GM19395 (cell line): ENCODE results near the gene KLHL29.
"Not testable (repeated sequence)": the region's sequence is repeated elsewhere in the genome, so short reads cannot be mapped to it uniquely, and the experiment has no call there.

ENCODE experiments used
- ATAC-seq: cut with Tn5 transposase; IDR thresholded peaks from one replicate; pipeline ENCODE4 v1.9.1; 2021; ENCODE audit warnings: mild to moderate bottlenecking, moderate library complexity; ENCODE audit not compliant: unreplicated experiment

KLHL29 gene

GRCh38 chr2:23384551-23385343, at the start of gene KLHL29:
Gene KLHL29, plus strand, starts transcription at chr2:23385179. Its CDS starts 177,018 bp downstream, at chr2:23562197.
- peak; percentile 46 for ATAC-seq

GRCh38 chr2:23335550-23335949, 49.4 kb upstream of the KLHL29 start:
- no peak for ATAC-seq

- ATAC-seq: no peak
Observed at GRCh38 chr2:23342075-23342474, 42.9 kb upstream of the KLHL29 start.

- peak; percentile 67 for ATAC-seq
Observed at GRCh38 chr2:23346029-23346428, 39.0 kb upstream of the KLHL29 start.

GRCh38 chr2:23346781-23347180, 38.2 kb upstream of the KLHL29 start:
- no peak for ATAC-seq

GRCh38 chr2:23347471-23348092, 37.4 kb upstream of the KLHL29 start:
- no peak for ATAC-seq

- not testable (repeated sequence) for ATAC-seq
Observed at GRCh38 chr2:23348093-23348481, 36.9 kb upstream of the KLHL29 start.

GRCh38 chr2:23349508-23349907, 35.5 kb upstream of the KLHL29 start:
- ATAC-seq: no peak

- no peak for ATAC-seq
Observed at GRCh38 chr2:23350041-23350791, 34.8 kb upstream of the KLHL29 start.

- no peak for ATAC-seq
Observed at GRCh38 chr2:23350792-23351355, 34.1 kb upstream of the KLHL29 start.

GRCh38 chr2:23351388-23352141, 33.4 kb upstream of the KLHL29 start:
- ATAC-seq: peak; percentile 96

- ATAC-seq: peak; percentile 76
Observed at GRCh38 chr2:23354554-23354953, 30.4 kb upstream of the KLHL29 start.

GRCh38 chr2:23355001-23355400, 30.0 kb upstream of the KLHL29 start:
- no peak for ATAC-seq

GRCh38 chr2:23356711-23357110, 28.3 kb upstream of the KLHL29 start:
- ATAC-seq: no peak

- no peak for ATAC-seq
Observed at GRCh38 chr2:23359631-23360567, 25.1 kb upstream of the KLHL29 start.

GRCh38 chr2:23360571-23361125, 24.3 kb upstream of the KLHL29 start:
- ATAC-seq: no peak

- ATAC-seq: no peak
Observed at GRCh38 chr2:23361152-23361551, 23.8 kb upstream of the KLHL29 start.

GRCh38 chr2:23363268-23363667, 21.7 kb upstream of the KLHL29 start:
- ATAC-seq: peak; percentile 60

- ATAC-seq: no peak
Observed at GRCh38 chr2:23363831-23364230, 21.1 kb upstream of the KLHL29 start.
